Measurements from ENCODE around the gene RIOK1. TPM values are rescaled to one million over a fixed set of nuclear protein-coding genes. Genes with fewer than 3 reads are reported as not detected.

Gene RIOK1
- total and polyA plus RNA-seq, 2 of the 13 experiments (the other 11 are each of a cell fraction or from before 2014, with no cell fraction given): 9.4 to 37.8 TPM

DNA sequence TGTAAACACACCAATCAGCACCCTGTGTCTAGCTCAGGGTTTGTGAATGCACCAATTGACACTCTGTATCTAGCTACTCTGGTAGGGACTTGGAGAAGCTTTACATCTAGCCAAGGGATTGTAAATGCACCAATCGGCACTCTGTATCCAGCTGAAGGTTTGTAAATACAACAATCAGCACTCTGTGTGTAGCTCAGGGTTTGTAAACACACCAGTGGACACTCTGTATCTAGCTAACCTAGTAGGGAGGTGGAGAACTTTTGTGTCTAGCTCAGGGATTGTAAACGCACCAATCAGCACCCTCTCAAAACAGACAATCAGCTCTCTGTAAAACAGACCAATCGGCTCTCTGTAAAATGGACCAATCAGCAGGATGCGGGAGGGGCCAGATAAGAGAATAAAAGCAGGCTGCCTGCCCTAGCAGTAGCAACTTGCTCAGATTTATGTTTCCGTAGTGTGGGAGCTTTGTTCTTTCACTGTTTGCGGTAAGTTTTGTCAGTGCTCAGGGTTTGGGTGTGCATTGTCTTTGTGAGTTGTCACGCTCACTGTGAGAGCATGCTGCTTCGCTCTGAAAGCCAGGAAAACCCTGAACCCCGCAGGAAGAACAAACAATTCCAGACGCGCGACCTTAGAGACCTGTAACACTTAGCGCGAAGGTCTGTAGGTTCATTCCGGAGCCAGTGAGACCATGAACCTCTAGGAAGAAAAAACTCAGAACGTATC, 37.0 kb downstream of the RIOK1 start (continued):
- TF ChIP-seq ZNF891 (CRISPR knock-in tag; IDR thresholded peaks at IDR 0.05) (no peak), ZNF598 (CRISPR knock-in tag; IDR thresholded peaks at IDR 0.05; ENCODE audit: borderline replicate concordance) (no peak), ZNF333 (CRISPR knock-in tag; IDR thresholded peaks at IDR 0.05; ENCODE audit: borderline replicate concordance) (no peak), RAD21 (CRISPR knock-in tag; IDR thresholded peaks at IDR 0.05) (no peak), THYN1 (CRISPR knock-in tag; IDR thresholded peaks at IDR 0.05; ENCODE audit: borderline replicate concordance, low read depth) (no peak), PITX1 (CRISPR knock-in tag; IDR thresholded peaks at IDR 0.05) (no peak), NR2C2 (CRISPR knock-in tag; IDR thresholded peaks at IDR 0.05; ENCODE audit: borderline replicate concordance) (no peak), NAIF1 (CRISPR knock-in tag; IDR thresholded peaks at IDR 0.05; ENCODE audit: borderline replicate concordance) (no peak), TP53 (CRISPR knock-in tag; conservative IDR thresholded peaks at IDR 0.05) (0 out of 2 replicates have a peak, but pooled peaks have one; percentile 57), NR2F2 (IDR thresholded peaks at IDR 0.05; ENCODE audit: borderline replicate concordance, low read depth) (peak; percentile 66; the same call in 1 of the 2 replicates), ZFP82 (CRISPR knock-in tag; IDR thresholded peaks at IDR 0.05; ENCODE audit: borderline replicate concordance) (no peak), PCBP1 (IDR thresholded peaks at IDR 0.05; ENCODE audit: borderline replicate concordance, low read depth, low read length) (no peak), CC2D1A (CRISPR knock-in tag; IDR thresholded peaks at IDR 0.05) (no peak), TAF15 (IDR thresholded peaks at IDR 0.05; ENCODE audit: low read depth, low read length, poor library complexity, severe bottlenecking) (no peak), NR2F1 (CRISPR knock-in tag; IDR thresholded peaks at IDR 0.05) (peak in 1 of 2 experiments; percentile 85; a peak in 3 of 4 replicates), KLF15 (CRISPR knock-in tag; IDR thresholded peaks at IDR 0.05; ENCODE audit: borderline replicate concordance) (no peak), ZNF446 (CRISPR knock-in tag; IDR thresholded peaks at IDR 0.05) (no peak)
- TF ChIP-seq, protein P1, sequence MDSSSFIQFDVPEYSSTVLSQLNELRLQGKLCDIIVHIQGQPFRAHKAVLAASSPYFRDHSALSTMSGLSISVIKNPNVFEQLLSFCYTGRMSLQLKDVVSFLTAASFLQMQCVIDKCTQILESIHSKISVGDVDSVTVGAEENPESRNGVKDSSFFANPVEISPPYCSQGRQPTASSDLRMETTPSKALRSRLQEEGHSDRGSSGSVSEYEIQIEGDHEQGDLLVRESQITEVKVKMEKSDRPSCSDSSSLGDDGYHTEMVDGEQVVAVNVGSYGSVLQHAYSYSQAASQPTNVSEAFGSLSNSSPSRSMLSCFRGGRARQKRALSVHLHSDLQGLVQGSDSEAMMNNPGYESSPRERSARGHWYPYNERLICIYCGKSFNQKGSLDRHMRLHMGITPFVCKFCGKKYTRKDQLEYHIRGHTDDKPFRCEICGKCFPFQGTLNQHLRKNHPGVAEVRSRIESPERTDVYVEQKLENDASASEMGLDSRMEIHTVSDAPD (CRISPR knock-in tag; IDR thresholded peaks at IDR 0.05): 0 out of 2 replicates have a peak, but pooled peaks have one; percentile 31
- TF ChIP-seq, protein P2, sequence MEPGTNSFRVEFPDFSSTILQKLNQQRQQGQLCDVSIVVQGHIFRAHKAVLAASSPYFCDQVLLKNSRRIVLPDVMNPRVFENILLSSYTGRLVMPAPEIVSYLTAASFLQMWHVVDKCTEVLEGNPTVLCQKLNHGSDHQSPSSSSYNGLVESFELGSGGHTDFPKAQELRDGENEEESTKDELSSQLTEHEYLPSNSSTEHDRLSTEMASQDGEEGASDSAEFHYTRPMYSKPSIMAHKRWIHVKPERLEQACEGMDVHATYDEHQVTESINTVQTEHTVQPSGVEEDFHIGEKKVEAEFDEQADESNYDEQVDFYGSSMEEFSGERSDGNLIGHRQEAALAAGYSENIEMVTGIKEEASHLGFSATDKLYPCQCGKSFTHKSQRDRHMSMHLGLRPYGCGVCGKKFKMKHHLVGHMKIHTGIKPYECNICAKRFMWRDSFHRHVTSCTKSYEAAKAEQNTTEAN (CRISPR knock-in tag; conservative IDR thresholded peaks at IDR 0.05): 0 out of 2 replicates have a peak, but pooled peaks have one; percentile 36
- TF ChIP-seq, protein P3, sequence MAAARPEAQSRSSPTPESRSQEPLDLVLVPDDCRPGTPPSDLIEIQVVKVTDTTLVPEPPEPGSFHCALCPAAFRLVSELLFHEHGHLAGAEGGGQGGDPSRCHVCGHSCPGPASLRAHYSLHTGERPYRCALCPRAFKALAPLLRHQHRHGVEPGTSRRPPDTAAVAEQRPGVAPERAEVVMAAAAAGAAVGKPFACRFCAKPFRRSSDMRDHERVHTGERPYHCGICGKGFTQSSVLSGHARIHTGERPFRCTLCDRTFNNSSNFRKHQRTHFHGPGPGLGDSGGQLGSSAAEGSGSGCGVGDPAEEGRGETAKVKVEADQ (CRISPR knock-in tag; IDR thresholded peaks at IDR 0.05; ENCODE audit: borderline replicate concordance): no peak
- TF ChIP-seq, protein P4, sequence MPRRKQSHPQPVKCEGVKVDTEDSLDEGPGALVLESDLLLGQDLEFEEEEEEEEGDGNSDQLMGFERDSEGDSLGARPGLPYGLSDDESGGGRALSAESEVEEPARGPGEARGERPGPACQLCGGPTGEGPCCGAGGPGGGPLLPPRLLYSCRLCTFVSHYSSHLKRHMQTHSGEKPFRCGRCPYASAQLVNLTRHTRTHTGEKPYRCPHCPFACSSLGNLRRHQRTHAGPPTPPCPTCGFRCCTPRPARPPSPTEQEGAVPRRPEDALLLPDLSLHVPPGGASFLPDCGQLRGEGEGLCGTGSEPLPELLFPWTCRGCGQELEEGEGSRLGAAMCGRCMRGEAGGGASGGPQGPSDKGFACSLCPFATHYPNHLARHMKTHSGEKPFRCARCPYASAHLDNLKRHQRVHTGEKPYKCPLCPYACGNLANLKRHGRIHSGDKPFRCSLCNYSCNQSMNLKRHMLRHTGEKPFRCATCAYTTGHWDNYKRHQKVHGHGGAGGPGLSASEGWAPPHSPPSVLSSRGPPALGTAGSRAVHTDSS (CRISPR knock-in tag; conservative IDR thresholded peaks at IDR 0.05): no peak
- TF ChIP-seq, protein P5, sequence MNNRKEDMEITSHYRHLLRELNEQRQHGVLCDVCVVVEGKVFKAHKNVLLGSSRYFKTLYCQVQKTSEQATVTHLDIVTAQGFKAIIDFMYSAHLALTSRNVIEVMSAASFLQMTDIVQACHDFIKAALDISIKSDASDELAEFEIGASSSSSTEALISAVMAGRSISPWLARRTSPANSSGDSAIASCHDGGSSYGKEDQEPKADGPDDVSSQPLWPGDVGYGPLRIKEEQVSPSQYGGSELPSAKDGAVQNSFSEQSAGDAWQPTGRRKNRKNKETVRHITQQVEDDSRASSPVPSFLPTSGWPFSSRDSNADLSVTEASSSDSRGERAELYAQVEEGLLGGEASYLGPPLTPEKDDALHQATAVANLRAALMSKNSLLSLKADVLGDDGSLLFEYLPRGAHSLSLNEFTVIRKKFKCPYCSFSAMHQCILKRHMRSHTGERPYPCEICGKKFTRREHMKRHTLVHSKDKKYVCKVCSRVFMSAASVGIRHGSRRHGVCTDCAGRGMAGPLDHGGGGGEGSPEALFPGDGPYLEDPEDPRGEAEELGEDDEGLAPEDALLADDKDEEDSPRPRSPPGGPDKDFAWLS (CRISPR knock-in tag; IDR thresholded peaks at IDR 0.05; ENCODE audit: borderline replicate concordance): no peak

Data from HepG2 (cell line).